WI38 (cell line): ENCODE results near the gene OR4D10.

Experiments used
- H3K4me3 ChIP-seq: 2 replicates; pipeline ENCODE4 v1.5.1; 2011; ENCODE audit warnings: low read depth, mild to moderate bottlenecking, control low read depth, low read length
- CTCF ChIP-seq: IDR thresholded peaks from 2 replicates; pipeline ENCODE4 v1.5.1; 2012; ENCODE audit warnings: low read depth, mild to moderate bottlenecking, control low read depth, low read length

OR4D10 gene

DNA sequence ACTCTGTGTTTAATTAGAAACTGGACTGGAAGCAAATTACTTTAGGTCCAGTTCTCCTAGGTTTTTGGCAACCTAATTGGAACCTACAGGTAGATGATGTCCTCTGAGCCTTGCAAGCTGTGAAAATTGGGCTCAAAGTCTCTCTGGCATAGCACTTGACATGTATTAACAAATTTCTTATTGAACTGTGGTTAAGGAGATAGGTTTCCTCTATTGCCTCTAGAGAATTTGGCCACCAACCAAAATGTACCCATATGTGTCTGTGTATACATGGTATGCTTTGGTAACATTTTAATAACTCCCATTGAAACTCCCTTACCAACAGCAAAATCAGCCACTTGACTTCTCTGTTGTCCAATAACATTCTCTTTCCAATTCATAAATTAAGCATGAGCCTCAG lies at the start of gene OR4D10:
TSS of gene OR4D10 (plus strand) at position 301 of the 400 bp plus-strand sequence. CDS start 4,115 bp downstream, outside the sequence.
- H3K4me3 ChIP-seq: no peak within 1 kb of the TSS
- TF ChIP-seq CTCF: no peak

- no peak overlapping the region for H3K4me3 ChIP-seq
- no peak for TF ChIP-seq CTCF
Measured at GRCh38 chr11:59423835-59424234, 49.3 kb upstream of the OR4D10 start.

DNA sequence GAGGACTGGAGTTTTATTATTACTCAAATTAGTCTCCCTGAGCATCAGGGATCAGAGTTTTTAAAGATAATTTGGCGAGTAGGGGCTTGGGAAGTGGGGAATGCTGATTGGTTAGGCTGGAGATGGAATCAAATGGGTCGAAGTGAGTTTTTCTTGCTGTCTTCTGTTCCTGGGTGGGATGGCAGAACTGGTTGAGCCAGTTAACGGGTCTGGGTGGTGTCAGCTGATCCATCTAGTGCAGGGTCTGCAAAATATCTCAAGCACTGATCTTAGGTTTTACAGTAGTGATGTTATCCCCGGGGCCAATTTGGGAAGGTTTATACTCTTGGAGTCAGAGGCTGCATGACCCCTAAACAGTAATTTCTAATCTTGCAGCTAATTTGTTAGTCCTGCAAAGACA lies 48.0 kb upstream of the OR4D10 start:
- no peak for TF ChIP-seq CTCF
- H3K4me3 ChIP-seq: no peak overlapping the region

GRCh38 chr11:59426361-59427067 lies 46.6 kb upstream of the OR4D10 start, which contains the start of gene OR5A2:
OR5A2 (minus strand) TSS chr11:59426413; CDS start chr11:59422953, 3,460 bp downstream.
- no peak within 1 kb of the TSS for H3K4me3 ChIP-seq
- no peak for TF ChIP-seq CTCF

- no peak overlapping the region for H3K4me3 ChIP-seq
- no peak for TF ChIP-seq CTCF
Measured at GRCh38 chr11:59427068-59427382, 46.1 kb upstream of the OR4D10 start.

DNA sequence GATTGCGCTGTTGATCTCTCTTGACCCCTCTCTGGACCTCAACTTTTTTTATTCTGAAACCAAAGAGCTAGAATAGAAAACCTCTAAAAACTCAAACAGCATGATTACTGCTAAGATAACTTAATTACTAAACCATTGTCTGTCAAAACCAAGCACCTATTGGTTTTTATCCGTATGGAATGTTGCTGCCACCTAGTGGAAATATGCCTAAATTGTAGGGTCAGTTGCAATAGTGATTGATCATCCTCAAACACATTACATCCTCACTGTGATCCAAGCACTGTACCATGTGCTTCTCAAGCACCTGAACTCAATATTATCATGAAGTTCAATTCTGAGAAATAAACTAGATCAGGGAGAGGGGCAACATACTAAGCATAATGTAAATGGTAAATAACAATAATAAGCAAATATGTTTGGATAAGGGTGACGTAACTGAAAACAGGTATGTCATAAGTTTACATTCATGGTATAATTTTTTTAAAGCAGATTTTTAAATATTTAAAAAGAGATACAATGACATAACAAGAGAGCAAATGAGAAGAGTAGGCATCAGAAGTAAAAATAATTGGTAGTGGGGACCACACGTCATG lies 43.1 kb upstream of the OR4D10 start:
- no peak overlapping the region for H3K4me3 ChIP-seq
- TF ChIP-seq CTCF: peak; percentile 47; the same call in 1 of the 2 replicates

DNA sequence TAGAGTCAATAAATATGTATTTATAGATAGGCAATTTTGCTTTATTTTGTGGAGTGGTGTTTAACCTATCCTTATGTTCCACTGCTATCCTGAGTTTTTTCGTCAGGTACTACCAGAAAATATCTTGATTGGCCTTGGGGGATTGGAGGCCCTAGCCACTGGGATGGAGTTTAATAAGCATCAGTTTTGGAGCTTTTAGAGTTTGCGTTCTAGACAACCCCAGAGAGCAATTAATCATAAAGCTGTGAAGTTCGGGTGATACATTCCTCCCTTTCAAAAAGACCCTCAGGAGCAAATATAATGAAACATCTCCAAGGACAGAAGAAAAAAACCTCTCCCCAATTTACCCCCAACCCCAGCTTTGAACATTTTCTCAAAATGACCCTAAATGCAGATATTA lies 36.9 kb upstream of the OR4D10 start, which contains the start of gene OR5A1:
TSS of gene OR5A1 (plus strand) at position 301 of the 400 bp plus-strand sequence. CDS start 6,700 bp downstream, outside the sequence.
- TF ChIP-seq CTCF: no peak
- H3K4me3 ChIP-seq: no peak within 1 kb of the TSS
